ENCODE data around the gene PREP. TPM values are rescaled to one million over a fixed set of nuclear protein-coding genes. Genes with fewer than 3 reads are reported as not detected.

Gene PREP
- total and polyA plus RNA-seq, 2 of the 8 experiments (the other 6 are each of a cell fraction or from before 2014, with no cell fraction given): 26.8 to 70.0 TPM

- FAIRE-seq (no peak), DNase-seq (ENCODE audit: low read depth in 1 of 2, low spot score in 2 of 2) (no peak)
- H3K79me2 ChIP-seq (ENCODE audit: control insufficient read depth in 1 of 2, insufficient read depth in 2 of 2, low read length in 2 of 2): no peaks in the 10 kb centered on the region
- H4K5ac ChIP-seq (ENCODE audit: insufficient read length, low read depth, low read length): no peak overlapping the region
- no peak overlapping the region for H4K8ac ChIP-seq (ENCODE audit: extremely low read depth, insufficient read depth, low read length)
- H3K9ac ChIP-seq (replicated peaks in 1 of 4; ENCODE audit: extremely low read depth in 1 of 4, low read depth in 3 of 4, low read length in 3 of 4): no peak overlapping the region
- H3K4ac ChIP-seq (replicated peaks; ENCODE audit: insufficient read length, low read depth, low read length): no peak overlapping the region
- H3K56ac ChIP-seq (replicated peaks; ENCODE audit: insufficient read length, low read depth, low read length): no peak overlapping the region
- no peak overlapping the region for H2BK5ac ChIP-seq (ENCODE audit: low read depth, low read length)
- no peaks in the 10 kb centered on the region for H3K9me3 ChIP-seq (ENCODE audit: insufficient read depth in 2 of 2, low read depth in 1 of 2, low read length in 1 of 2)
- no peak overlapping the region for H3K4me2 ChIP-seq (ENCODE audit: insufficient read depth in 1 of 2, low read depth in 2 of 2, low read length in 2 of 2)
- TF ChIP-seq GABPA (IDR thresholded peaks at IDR 0.05; ENCODE audit: borderline replicate concordance, insufficient read depth, low read length): no peak
- no peak for TF ChIP-seq TAF1 (IDR thresholded peaks at IDR 0.05; ENCODE audit: low read depth, low read length)
- no peak for TF ChIP-seq CREB1 (IDR thresholded peaks at IDR 0.05)
- no peak for TF ChIP-seq EZH2 (IDR thresholded peaks at IDR 0.05; ENCODE audit: low read depth, low read length, severe bottlenecking)
- TF ChIP-seq TCF12 (IDR thresholded peaks at IDR 0.05; ENCODE audit: low read depth, low read length): no peak
- no peak for TF ChIP-seq EGR1 (IDR thresholded peaks at IDR 0.05; ENCODE audit: borderline replicate concordance, low read depth, low read length)
- TF ChIP-seq TAF7 (optimal IDR thresholded peaks at IDR 0.05; ENCODE audit: borderline replicate concordance, low read depth, low read length): no peak
- no peak for TF ChIP-seq EP300 (IDR thresholded peaks at IDR 0.05; ENCODE audit: borderline replicate concordance in 1 of 2, low read depth in 2 of 2, low read length in 2 of 2)
- TF ChIP-seq RXRA (IDR thresholded peaks at IDR 0.05; ENCODE audit: insufficient read depth, low read depth, low read length): no peak
- no peak for TF ChIP-seq KDM5A (IDR thresholded peaks at IDR 0.05; ENCODE audit: low read length)
- TF ChIP-seq SUZ12 (IDR thresholded peaks at IDR 0.05; ENCODE audit: low read length): no peak
- no peak for TF ChIP-seq RNF2 (IDR thresholded peaks at IDR 0.05; ENCODE audit: borderline replicate concordance, low read depth, low read length, missing control alignments, poor library complexity, severe bottlenecking)
- no peak for TF ChIP-seq POU5F1 (IDR thresholded peaks at IDR 0.05; ENCODE audit: low read depth, low read length)
- no peak for TF ChIP-seq JUN (IDR thresholded peaks at IDR 0.05; ENCODE audit: low read depth, low read length)
- no peak overlapping the region for H3K4me3 ChIP-seq (ENCODE audit: extremely low read depth in 1 of 4, insufficient read depth in 2 of 4, low read depth in 3 of 4, low read length in 4 of 4)
- POLR2A ChIA-PET (ENCODE audit: partially characterized antibody): no interaction called here
- no peak overlapping the region for H3K27ac ChIP-seq (ENCODE audit: low read depth, low read length)
- H2BK15ac ChIP-seq (ENCODE audit: low read length): no peak overlapping the region
- 0 out of 7 replicates have a peak, but pooled peaks cover 0 to 3% (median 0%) of the 10 kb centered on the region in 4 experiments for H3K4me1 ChIP-seq (replicated peaks in 1 of 4; ENCODE audit: control insufficient read depth in 3 of 4, insufficient read depth in 4 of 4, low read length in 3 of 4)
- H3K36me3 ChIP-seq (ENCODE audit: control insufficient read depth in 2 of 4, insufficient read depth in 4 of 4, low read length in 3 of 4): no peaks in the 10 kb centered on the region
- H2BK20ac ChIP-seq (ENCODE audit: low read length): no peak overlapping the region
- peak overlapping the region; percentile 62; the same call in 1 of the 2 replicates for H2AFZ ChIP-seq (ENCODE audit: low read length)
- no peak overlapping the region for H2BK120ac ChIP-seq (replicated peaks; ENCODE audit: low read depth, low read length)
- H4K20me1 ChIP-seq (replicated peaks in 1 of 2; ENCODE audit: control insufficient read depth in 1 of 2, insufficient read depth in 2 of 2, low read length in 2 of 2): no peaks in the 10 kb centered on the region
- CTCF ChIA-PET (ENCODE audit: partially characterized antibody): no interaction called here
- H3K14ac ChIP-seq (ENCODE audit: insufficient read length): no peak overlapping the region
- no peak overlapping the region for H2AK5ac ChIP-seq (ENCODE audit: low read depth, low read length)
- WGBS, 2 experiments (ENCODE audit: extremely low coverage in 1 of 2, insufficient coverage in 1 of 2, insufficient read length in 1 of 2, insufficient replicate concordance in 2 of 2, low coverage in 1 of 2, low lambda C conversion rate in 2 of 2, missing lambda C conversion rate in 1 of 2): 87% methylated on average over 6 of the region's 6 CpGs; no CpG with 5 or more reads in 1 of the 2 experiments
- no peak overlapping the region for H4K91ac ChIP-seq (replicated peaks; ENCODE audit: insufficient read length, low read length)
- no peak overlapping the region for H2BK12ac ChIP-seq (ENCODE audit: low read depth, low read length)
- H3K79me1 ChIP-seq (ENCODE audit: low read depth, low read length): no peaks in the 10 kb centered on the region
- H3K27me3 ChIP-seq (replicated peaks in 1 of 4; ENCODE audit: control insufficient read depth in 3 of 4, extremely low read depth in 1 of 4, insufficient read depth in 3 of 4, low read length in 3 of 4): no peaks in the 10 kb centered on the region
- no peaks in the 10 kb centered on the region for H3K23me2 ChIP-seq (ENCODE audit: low read depth, low read length)
- no peak overlapping the region for H3K18ac ChIP-seq (ENCODE audit: extremely low read depth, low read length)
- H3K23ac ChIP-seq (ENCODE audit: insufficient read length): no peak overlapping the region
Measured at GRCh38 chr6:105253787-105254186, 149.1 kb downstream of the PREP start.

Data from H1 (cell line).